HFF-Myc (cell line): ENCODE data around the gene PRPF38B.
A peak's percentile ranks its signal among the peaks of the same experiment; 100 is the strongest.

ENCODE experiments used
- DNase-seq: peaks from one replicate; pipeline ENCODE4 v3.0.0-alpha.2; 2011; ENCODE audit warnings: low read depth; ENCODE audit errors: extremely low read depth
- H3K4me3 ChIP-seq: replicated peaks from 2 replicates; pipeline ENCODE4 v1.5.1; 2011; ENCODE audit warnings: low read depth, mild to moderate bottlenecking, control low read depth, low read length
- TF ChIP-seq, protein P1 (sequence below): IDR thresholded peaks from 2 replicates; pipeline ENCODE4 v1.5.1; 2012; ENCODE audit warnings: mild to moderate bottlenecking, low read depth, low read length, control low read depth; ENCODE audit errors: missing control alignments

Gene PRPF38B

DNA sequence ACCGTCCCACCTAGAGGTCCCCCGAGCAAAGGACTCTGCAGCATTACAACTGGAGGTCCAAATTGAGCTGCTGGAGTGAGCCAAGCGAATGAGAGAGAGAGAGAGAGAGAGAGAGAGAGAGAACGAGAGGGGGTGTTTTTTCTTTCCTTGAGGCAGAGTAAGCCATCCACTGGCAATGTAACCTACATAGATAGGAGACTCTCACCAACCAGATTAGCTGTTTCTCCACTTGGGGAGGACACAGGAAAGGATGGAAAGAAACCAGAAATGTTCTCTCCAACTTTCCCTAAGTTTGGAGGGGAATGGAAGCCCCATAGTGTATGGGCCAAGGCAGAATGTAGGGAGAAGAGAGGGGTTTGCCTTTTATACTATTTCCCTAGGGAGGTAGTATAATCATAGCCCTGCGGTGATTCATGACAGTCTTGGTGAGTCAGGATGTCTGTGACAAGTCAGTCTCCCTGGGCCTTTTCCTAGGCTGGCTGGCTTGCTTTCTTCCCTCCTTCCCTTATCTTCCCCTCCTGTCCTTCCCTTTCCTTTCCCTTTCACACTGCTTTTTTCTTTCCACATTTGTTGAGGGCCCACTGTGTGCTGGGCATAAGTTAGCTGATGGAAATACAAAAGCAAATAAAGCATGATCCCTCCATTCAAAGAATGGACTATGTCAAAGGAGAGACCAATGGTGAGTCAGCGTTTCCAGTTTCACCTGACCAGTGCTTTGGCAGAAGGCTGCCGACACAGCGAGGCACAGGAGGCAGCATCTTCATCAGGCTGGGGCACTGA lies 27.7 kb downstream of the PRPF38B start:
- TF ChIP-seq, protein P1, sequence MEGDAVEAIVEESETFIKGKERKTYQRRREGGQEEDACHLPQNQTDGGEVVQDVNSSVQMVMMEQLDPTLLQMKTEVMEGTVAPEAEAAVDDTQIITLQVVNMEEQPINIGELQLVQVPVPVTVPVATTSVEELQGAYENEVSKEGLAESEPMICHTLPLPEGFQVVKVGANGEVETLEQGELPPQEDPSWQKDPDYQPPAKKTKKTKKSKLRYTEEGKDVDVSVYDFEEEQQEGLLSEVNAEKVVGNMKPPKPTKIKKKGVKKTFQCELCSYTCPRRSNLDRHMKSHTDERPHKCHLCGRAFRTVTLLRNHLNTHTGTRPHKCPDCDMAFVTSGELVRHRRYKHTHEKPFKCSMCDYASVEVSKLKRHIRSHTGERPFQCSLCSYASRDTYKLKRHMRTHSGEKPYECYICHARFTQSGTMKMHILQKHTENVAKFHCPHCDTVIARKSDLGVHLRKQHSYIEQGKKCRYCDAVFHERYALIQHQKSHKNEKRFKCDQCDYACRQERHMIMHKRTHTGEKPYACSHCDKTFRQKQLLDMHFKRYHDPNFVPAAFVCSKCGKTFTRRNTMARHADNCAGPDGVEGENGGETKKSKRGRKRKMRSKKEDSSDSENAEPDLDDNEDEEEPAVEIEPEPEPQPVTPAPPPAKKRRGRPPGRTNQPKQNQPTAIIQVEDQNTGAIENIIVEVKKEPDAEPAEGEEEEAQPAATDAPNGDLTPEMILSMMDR, result no peak
- peak; percentile 50 for DNase-seq
- H3K4me3 ChIP-seq, result no peak overlapping the region

DNA sequence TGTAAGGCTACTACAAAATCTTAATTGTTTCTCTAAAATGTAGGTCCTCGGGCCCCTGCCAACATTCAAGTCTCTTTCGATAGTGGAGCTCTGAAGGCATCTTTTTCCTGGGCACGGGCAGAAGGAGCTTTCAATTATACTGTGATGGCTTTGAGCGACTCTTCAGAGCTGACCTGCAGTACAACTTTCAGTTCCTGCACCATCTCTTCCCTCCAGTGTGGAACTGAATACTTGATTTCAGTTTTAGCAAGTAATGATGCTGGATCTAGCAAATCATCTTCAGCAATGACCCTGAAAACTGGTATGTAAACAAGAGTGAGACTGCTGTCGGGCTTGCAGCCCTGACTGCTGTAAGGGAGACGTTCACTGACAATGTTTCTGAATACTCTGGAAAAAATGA lies 30.2 kb downstream of the PRPF38B start:
- TF ChIP-seq, protein P1, result no peak
- DNase-seq, result no peak
- H3K4me3 ChIP-seq, result no peak overlapping the region

DNA sequence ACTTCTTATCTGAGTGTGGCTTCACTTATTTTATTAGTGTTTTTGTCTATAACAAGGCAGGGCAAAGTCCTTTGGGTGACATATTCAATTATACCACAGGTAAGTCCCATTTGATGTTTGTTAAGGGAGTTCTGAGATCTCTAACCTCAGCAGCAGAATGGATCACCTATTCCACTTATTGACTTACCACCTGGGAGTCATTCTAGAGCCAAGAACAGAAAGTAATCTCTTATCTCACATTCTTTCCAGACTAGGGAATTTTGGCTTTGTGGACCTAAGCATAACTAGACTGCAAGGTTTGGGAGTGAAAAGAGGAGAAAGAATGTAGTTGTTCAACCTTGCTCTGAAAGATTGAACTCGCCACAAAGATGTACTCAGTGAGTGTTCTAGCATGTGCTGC lies 33.8 kb downstream of the PRPF38B start:
- H3K4me3 ChIP-seq, result no peak overlapping the region
- TF ChIP-seq, protein P1, result no peak
- DNase-seq, result no peak

DNA sequence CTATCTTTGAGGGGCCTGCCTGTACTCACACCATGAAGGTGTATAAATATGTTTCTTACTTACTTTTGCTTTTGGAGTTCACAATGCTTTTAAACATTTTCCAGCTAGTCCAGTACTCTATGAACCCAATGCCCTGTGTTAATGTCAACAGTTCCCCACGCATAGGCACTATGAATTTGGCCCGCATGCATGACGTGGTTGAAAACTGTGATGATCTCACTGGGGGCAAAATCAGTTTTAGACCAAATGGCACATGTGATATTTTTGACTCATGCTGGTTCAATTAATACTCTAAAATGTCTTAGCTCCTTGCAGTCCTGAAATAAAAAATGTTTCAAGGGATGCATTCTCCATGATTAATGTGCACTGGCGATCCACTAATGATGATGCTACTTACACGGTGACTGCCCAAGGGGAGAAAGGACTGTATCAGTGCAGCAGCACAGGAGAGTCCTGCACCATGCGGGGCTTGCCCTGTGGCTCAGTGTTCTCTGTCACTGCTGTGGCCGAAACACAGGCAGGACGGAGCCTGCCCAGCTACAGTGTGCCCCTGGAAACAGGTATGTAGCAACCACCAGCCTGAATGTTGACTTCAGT lies 36.3 kb downstream of the PRPF38B start:
- no peak for DNase-seq
- H3K4me3 ChIP-seq, result no peak overlapping the region
- TF ChIP-seq, protein P1, result no peak

DNA sequence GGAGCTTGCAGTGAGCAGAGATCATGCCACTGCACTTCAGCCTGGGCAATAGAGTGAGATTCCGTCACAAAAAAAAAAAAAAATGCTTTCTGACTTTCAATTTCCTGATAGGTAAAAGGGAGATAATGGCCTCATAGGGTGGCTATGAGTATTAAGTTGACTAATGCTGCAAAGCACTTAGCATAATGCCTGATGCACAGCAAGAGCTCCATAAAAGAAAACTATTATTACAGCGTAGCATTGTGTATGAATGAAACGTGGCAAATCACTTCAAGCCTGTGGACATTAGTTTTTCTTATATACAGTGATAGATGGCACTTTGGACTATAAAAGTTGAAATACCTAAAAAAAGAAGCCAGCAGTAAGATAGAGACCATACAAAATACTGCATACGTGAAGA lies 37.4 kb downstream of the PRPF38B start:
- H3K4me3 ChIP-seq, result no peak overlapping the region
- TF ChIP-seq, protein P1, result no peak
- DNase-seq, result no peak

DNA sequence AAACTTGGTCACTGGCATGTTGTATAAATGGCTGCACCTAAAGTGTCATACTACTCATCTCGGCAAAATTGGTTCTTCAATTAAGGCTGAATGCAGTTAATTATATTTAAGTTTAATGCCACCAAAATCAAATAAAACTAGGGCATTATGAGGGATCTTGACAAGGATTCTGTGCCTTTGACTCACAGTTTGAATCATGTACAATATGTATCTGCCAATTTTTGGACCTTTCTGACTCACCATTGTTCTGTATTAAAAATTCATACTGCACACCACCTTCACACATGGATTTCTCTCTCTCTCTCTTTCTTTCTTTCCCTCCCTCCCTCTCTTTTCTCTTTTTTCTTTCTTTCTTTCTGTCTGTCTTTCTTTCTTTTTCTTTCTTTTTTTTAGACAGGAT lies 40.3 kb downstream of the PRPF38B start:
- DNase-seq, result no peak
- no peak overlapping the region for H3K4me3 ChIP-seq
- TF ChIP-seq, protein P1, result no peak
